ENCODE results near the gene RASA3. TPM values are rescaled to one million over a fixed set of nuclear protein-coding genes. Genes with fewer than 3 reads are reported as not detected.

RASA3 gene
- total and polyA plus RNA-seq, 2 of the 4 experiments (the other 2 are of a cell fraction), result 21.0 to 31.4 TPM

DNA sequence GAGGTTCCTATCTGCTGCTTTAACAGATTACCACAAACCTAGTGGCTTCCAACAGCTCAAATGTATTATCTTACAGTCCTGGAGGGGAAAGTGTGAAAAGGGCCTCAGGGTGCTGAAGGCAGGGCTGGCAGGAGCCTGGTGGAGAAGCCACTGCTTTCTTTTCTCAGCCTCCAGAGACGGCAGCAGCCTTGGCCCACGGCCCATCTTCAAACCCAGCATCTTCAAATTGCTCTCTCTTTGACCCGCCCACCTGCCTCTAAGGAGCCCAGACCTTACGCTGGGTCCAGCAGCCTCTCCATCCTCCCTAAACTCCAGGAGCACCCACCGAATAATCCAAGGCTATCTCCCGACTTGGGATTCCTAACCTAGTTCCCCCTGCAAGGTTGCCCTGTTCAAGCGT, 194.2 kb downstream of the RASA3 start:
- Histone ChIP-seq H3K14ac (replicated peaks; ENCODE audit: low read depth, low read length) (no peak overlapping the region), H2BK5ac (ENCODE audit: low read depth, low read length, poor library complexity, severe bottlenecking) (no peak overlapping the region), H3K36me3 (ENCODE audit: control insufficient read depth, insufficient read depth, low read length) (no peaks in the 10 kb centered on the region), H3K9me3 (ENCODE audit: control insufficient read depth, insufficient read depth, low read length) (no peaks in the 10 kb centered on the region), H3K9me1 (ENCODE audit: insufficient read depth, low read length) (no peaks in the 10 kb centered on the region; the same call in 1 of the 2 replicates), H3K79me1 (ENCODE audit: low read depth in 1 of 2, low read length in 2 of 2) (peaks cover 0 to 25% of the 10 kb centered on the region in 2 experiments; a peak in 1 of 4 replicates), H2AK5ac (ENCODE audit: low read depth, low read length) (no peak overlapping the region), H2BK15ac (ENCODE audit: low read depth, low read length) (no peak overlapping the region), H3K27me3 (ENCODE audit: control insufficient read depth, insufficient read depth, low read length) (no peaks in the 10 kb centered on the region), H4K8ac (ENCODE audit: low read depth in 2 of 2, low read length in 2 of 2) (peak overlapping the region in 1 of 2 experiments; percentile 48; a peak in 1 of 4 replicates), H2BK20ac (ENCODE audit: low read depth, low read length) (no peak overlapping the region), H3K56ac (ENCODE audit: extremely low read depth, insufficient read depth, low read length) (no peak overlapping the region), H4K5ac (ENCODE audit: low read depth, low read length) (no peak overlapping the region), H2AK9ac (replicated peaks; ENCODE audit: low read depth, low read length, poor library complexity) (no peak overlapping the region), H4K20me1 (ENCODE audit: insufficient read depth, low read length) (no peaks in the 10 kb centered on the region; the same call in 1 of the 2 replicates), H3K4me2 (ENCODE audit: low read depth, low read length) (no peak overlapping the region), H3K4me1 (ENCODE audit: control insufficient read depth, insufficient read depth, low read length) (peaks cover 7% of the 10 kb centered on the region; the same call in 1 of the 2 replicates), H3K18ac (ENCODE audit: low read depth, low read length) (no peak overlapping the region), H3K27ac (ENCODE audit: insufficient read depth, low read length) (no peak overlapping the region), H2BK120ac (ENCODE audit: low read depth, low read length) (no peak overlapping the region), H3K4ac (ENCODE audit: low read depth, low read length) (0 out of 2 replicates have a peak overlapping the region, but pooled peaks have one; percentile 11), H3K4me3 (ENCODE audit: insufficient read depth, low read depth, low read length) (no peak overlapping the region), H3K9ac (ENCODE audit: low read depth, low read length) (no peak overlapping the region), H4K91ac (ENCODE audit: insufficient read depth, low read depth, low read length) (no peak overlapping the region; the same call in 1 of the 2 replicates), H2AFZ (replicated peaks; ENCODE audit: low read length, poor library complexity) (no peak overlapping the region), H3K23ac (ENCODE audit: low read depth, low read length) (no peak overlapping the region)
- intact Hi-C loops (cut with micrococcal nuclease), result no loop called here
- 62% methylated on average over 3 of the region's 7 CpGs; no CpG with 5 or more reads in 1 of the 2 experiments for WGBS, 2 experiments (ENCODE audit: extremely low coverage in 2 of 2, insufficient read length in 1 of 2)
- in situ Hi-C loops (cut with MboI; ENCODE audit: low sequenced_read_pairs), result no loop called here
- TF ChIP-seq CEBPB (IDR thresholded peaks at IDR 0.05; ENCODE audit: low read depth, low read length) (no peak), NFE2L2 (IDR thresholded peaks at IDR 0.05; ENCODE audit: low read depth, low read length) (no peak), RAD21 (IDR thresholded peaks at IDR 0.05; ENCODE audit: low read length) (no peak), POLR2A (IDR thresholded peaks at IDR 0.05; ENCODE audit: low read depth, low read length) (no peak), MAFK (IDR thresholded peaks at IDR 0.05; ENCODE audit: low read depth, low read length) (no peak)
- TF ChIP-seq, protein P1, sequence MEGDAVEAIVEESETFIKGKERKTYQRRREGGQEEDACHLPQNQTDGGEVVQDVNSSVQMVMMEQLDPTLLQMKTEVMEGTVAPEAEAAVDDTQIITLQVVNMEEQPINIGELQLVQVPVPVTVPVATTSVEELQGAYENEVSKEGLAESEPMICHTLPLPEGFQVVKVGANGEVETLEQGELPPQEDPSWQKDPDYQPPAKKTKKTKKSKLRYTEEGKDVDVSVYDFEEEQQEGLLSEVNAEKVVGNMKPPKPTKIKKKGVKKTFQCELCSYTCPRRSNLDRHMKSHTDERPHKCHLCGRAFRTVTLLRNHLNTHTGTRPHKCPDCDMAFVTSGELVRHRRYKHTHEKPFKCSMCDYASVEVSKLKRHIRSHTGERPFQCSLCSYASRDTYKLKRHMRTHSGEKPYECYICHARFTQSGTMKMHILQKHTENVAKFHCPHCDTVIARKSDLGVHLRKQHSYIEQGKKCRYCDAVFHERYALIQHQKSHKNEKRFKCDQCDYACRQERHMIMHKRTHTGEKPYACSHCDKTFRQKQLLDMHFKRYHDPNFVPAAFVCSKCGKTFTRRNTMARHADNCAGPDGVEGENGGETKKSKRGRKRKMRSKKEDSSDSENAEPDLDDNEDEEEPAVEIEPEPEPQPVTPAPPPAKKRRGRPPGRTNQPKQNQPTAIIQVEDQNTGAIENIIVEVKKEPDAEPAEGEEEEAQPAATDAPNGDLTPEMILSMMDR (conservative IDR thresholded peaks at IDR 0.05; ENCODE audit: low read depth, low read length), result no peak
- DNase-seq (no peak), ATAC-seq (ENCODE audit: low read depth) (peak; percentile 27)
- BruUV-seq (replicated peaks), result no TSS peak
- dilution Hi-C loops (cut with HindIII; ENCODE audit: low sequenced_read_pairs, unreplicated experiment), result no loop called here
- POLR2A ChIA-PET (ENCODE audit: unreplicated experiment), result no interaction called here
- CTCF ChIA-PET, result no interaction called here

Measured in IMR-90 (cell line).